Activated CD8-positive, alpha-beta memory T cell treated with anti-CD3 and anti-CD28 coated beads, Interleukin-2, amount 50 U/mL, for 1 hour (primary cell): ENCODE results near the gene FUZ.
"Not testable (repeated sequence)": the region's sequence is repeated elsewhere in the genome, so short reads cannot be mapped to it uniquely, and the experiment has no call there.

ENCODE experiments used
- DNase-seq: peaks from one replicate; pipeline ENCODE4 v3.0.0-alpha.2; 2020; ENCODE audit errors: extremely low read depth

Gene FUZ

DNA sequence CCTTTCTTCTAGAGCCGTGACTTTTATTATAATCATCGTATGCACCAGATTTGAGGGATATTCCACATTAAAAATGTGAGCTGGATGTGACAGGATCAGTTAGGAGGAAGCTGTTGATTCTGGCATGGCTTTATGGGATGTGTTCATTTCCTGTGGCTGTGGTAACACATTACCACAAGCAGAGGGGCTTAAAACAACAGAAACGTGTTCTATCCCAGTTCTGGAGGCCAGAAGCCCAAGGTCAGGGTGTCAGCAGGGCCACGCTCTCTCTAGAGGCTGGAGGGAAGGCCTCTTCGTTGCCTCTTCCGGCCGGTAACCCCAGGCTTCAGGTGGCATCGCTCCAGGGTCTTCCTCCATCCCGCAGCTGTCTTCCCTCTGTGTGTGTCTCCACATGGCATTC lies 19.5 kb upstream of the FUZ start:
- no peak for DNase-seq

GRCh38 chr19:49831592-49831991 lies 18.5 kb upstream of the FUZ start:
- DNase-seq: no peak

DNA sequence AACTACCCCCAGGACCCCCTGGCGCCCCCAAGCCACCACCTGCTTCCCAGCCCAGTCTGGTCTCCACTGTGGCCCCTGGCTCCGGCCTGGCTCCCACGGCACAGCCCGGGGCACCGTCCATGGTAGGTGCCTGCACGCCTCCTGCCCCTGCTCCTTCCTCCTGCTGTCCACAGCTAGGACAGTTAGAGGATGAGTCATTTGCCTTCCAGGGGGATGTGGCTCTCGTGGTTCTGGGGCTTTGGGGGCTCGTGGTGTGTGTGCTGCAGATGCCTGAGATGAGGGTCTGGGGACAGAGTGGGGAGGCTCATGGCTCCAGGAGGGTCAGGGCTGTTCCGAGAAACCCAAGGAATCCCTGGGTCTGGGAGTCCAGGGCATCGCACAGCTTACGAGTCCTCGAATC lies 17.7 kb upstream of the FUZ start:
- DNase-seq: no peak

DNA sequence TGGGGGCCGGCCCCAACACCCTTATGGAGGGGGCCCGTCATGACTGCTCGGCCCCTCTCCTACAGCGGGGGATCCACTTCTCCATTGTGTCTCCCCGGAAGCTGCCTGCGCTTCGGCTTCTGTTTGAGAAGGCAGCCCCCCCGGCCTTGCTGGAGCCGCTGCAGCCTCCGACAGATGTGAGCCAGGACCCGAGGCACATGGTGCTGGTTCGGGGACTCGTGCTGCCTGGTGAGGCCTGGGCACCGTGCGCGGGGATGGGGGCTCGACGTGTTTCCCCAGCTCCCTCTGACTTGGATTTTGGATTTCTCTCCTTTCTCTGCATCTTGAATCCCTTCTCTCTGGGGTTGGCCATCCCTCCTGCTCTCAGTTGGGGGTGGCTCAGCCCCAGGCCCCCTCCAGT lies 16.6 kb upstream of the FUZ start:
- no peak for DNase-seq

- DNase-seq: no peak
These were observed 16.1 kb upstream of the FUZ start for GRCh38 chr19:49829200-49829599.

DNA sequence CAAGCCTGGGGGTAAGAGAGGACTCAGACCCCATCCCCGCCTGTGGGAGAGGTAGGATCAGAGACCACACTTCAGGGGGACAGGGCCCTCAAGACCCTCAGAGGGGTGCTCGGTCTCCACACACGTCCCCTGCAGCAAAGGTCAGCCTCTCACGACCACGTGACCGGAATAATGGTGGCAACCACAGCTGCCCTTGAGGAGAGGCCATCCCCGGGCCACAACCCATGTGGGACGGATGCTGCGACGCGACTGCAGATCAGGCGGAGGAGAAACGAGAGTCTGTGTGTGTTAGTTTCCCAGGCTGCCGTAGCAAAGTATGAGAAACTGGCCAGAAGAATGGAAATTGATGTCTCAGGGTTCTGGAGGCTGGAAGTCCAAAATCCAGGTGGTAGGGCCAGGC lies 13.9 kb upstream of the FUZ start:
- no peak for DNase-seq

- no peak for DNase-seq
These were observed 11.6 kb upstream of the FUZ start for GRCh38 chr19:49824662-49825061.

DNA sequence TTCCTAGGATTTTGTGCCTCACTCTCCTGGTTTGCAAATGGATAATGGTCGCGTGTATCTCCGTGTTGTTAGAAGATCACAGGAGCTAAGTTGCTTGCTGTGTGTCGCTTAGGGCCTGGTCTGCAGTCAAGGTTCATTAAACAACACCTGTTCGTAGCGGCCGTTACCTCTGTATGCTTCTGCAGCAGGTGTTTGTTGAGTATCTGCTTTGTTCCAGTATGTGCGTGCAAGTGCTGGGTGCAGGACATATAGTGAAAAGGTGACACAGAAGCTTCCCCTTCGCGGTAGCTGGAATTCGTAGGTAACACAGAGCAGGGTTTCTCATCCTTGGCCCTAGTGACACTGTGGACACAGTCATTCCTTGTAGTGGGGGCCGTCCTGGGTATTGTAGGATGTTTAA lies 10.4 kb upstream of the FUZ start:
- DNase-seq: no peak

- DNase-seq: no peak
These were observed 7.0 kb upstream of the FUZ start for GRCh38 chr19:49820125-49820524.

DNA sequence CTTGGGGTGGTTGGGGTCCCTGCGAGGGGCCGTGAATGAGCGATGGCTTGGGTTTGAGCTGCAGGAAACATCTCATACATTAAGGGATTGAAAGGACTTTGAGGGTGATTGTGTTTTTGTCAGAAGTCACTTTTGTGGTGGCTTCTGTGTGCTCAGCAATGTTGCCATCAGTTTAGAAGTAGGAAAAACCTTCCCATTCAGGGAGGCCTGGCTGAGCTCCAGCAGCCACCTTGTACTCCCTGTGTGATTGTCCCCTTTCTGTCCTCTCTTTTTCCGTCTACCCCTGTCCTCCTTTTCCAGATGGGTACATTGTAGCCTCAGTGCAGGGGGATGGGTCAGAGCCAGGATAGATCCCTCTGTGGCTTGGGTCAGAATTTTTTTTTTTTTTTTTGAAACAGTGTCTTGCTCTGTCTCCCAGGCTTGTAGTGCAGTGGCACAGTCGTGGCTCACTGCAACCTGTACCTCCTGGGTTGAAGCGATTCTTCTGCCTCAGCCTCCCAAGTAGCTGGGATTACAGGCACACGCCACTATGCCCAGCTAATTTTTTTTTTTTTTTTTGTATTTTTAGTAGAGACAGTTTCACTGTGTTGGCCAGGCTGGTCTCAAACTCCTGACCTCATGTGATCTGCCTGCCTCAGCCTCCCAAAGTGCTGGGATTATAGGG lies 6.5 kb upstream of the FUZ start:
- DNase-seq: not testable (repeated sequence)

- no peak for DNase-seq
These were observed 5.7 kb upstream of the FUZ start for GRCh38 chr19:49818649-49819370.

GRCh38 chr19:49817964-49818648 lies 5.0 kb upstream of the FUZ start, which contains the start of gene MED25:
MED25 (plus strand) TSS chr19:49818289; CDS start chr19:49818342, 53 bp downstream.
- DNase-seq: peak; percentile 75

DNA sequence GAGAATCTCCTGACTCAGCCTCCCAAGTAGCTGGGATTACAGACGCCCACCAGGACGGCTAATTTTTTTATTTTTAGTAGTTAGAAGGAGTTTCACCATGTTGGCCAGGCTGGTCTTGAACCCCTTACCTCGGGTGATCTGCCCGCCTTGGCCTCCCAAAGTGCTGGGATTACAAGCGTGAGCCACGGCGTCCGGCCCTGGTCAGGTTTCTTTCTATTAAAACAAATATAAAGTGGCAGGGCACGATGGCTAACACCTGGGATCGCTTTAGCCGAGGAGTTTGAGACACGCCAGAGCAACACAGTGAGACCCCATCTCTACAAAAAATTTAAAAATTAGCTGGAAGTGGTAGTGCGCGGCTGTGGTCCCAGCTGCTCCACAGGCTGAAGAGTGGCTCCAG lies 3.5 kb upstream of the FUZ start:
- no peak for DNase-seq

- no peak for DNase-seq
These were observed 918 bp upstream of the FUZ start for GRCh38 chr19:49814010-49814409.

DNA sequence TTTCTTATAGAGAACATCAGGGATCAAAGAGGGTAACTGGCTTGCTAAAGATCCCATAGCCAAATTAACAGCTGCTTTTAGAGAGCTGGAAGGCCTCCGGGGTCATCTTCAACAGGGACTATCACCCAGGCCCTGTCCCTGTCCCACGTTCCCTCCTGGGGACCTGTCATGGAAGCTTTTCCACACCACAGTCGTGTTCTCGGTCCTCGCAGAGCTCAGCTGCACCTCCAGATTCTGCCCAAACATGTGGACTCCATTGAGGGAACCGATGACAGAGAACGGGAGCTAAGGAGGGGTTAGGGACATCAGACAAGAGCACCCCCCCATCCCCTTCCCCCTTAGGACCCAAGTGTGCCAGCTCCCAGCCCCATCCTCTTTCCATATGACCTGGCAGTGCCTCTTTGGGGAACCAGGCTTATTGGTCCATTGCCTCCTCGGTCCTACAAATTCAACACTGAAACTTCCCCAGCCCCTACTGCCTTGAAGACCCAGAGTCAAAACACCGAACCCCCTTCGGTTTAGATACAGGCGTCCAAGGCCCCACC lies 568 bp downstream of the FUZ start:
- DNase-seq: no peak

- DNase-seq: no peak
These were observed 1.8 kb downstream of the FUZ start for GRCh38 chr19:49811328-49811727.

DNA sequence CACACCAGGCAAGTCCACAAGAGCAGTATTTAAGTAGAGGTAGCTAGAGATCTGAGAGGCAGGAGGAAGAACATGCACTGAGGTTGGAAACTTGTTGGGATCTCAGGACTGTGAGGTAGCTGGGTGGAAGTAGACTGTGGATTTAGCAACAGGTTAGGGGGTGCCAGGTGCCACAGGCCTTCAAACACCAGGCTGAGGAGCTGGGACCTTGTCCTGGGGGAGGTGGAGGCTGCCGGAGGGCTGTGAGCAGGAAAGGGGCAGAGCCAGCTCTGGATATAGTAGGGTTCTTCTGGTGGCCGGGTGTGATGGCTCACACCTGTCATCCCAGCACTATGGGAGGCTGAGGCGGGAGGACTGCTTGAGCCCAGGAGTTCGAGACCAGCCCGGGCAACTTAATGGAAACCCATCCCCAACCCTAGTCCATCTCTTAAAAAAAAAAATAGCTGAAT lies 3.1 kb downstream of the FUZ start:
- DNase-seq: no peak

GRCh38 chr19:49809160-49809940 lies 3.7 kb downstream of the FUZ start:
- no peak for DNase-seq

GRCh38 chr19:49808711-49809159 lies 4.4 kb downstream of the FUZ start:
- peak; percentile 82 for DNase-seq

DNA sequence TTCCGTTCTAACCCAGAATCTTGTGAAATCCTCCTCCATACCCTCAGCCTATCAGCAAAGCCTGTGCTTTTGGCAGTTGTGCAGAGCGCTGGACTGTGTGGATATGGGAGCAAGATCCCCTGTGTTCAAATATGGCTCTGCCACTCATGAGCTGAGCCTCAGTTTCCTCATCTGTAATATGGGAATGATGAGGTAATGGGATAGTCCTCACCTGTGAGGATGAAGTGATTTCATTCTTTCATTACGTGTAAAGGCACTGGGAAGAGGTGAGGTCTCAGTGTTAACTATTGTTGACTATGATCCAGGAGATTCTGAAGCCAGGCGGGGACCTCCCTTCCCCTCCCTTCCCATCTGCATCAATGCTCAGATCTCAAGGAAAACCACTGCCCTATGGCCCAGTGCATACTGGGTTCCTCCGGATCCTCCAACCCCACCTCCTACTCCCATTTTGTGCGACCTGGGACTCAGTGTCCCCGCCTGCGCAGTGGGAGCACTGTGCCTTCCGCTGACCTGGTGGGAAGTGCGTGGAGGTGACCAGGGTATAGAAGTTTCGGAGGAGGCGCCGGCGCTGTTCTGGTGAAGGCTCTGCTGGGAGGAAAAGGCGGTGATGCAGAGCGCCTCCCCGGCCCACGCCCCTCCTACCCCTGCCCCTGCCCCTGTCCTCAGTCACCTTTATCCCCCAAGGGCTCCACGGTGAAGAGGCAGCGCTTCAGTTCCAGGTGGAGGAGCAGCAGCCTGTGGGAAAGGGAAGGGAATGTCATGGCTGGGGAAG lies 5.0 kb downstream of the FUZ start:
- DNase-seq: no peak
